IPS DF 4.7 (cell line): ENCODE data around the gene MRPS22.
"Not testable (repeated sequence)": the region's sequence is repeated elsewhere in the genome, so short reads cannot be mapped to it uniquely, and the experiment has no call there.

Experiments used
- DNase-seq: peaks from one replicate; pipeline ENCODE4 v3.0.0-alpha.2; 2013; ENCODE audit warnings: low spot score; ENCODE audit errors: extremely low read depth

Gene MRPS22

DNA sequence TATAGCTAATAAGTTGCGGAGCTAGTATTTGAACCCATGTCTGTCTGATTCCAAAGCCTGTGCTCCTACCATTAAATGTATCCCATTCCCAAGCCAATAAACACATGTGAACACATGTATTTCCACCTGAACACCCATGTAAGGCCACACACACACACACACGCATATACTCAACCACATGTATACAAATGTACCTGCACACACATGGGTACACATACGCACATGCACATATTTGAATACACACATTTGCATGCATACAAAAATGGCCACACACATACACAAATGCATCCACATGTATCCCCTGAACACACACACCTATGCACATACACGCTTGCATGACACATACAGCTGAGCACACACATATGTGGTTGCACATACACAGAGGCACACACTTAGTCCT is 5.4 kb upstream of the MRPS22 start:
- DNase-seq: no peak

DNA sequence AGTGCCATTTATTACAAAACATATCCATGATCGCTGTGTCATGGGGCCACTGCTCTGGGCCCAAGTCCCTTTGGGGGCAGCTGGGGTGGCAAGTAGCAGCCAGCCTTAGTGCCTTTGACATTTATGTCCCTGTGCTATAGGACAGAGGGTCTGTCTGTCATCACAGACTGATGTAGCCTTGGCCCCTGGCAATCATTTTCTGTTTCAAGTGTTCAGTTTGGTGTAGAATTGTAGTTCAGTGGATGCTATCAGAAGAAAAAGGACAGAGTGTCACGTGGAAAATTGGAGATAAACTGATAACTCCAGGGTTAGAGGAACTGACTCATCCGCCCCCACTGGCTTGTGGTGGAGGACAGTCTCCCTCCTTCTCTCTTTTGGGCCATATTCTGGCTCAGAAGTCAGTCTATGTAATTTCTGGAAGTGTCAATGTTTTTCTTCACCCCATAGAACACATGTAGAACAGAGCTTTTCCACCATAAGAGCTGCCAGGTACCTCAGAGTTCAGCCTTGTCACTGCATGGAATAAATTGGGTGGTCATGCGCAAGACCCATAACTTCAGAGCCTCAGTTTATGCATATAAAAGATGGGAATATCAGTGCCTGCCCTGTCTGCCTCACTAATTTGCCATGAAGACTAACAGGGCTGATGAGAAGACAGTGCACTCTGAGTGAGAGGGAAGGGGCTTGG is 4.5 kb upstream of the MRPS22 start:
- no peak for DNase-seq

DNA sequence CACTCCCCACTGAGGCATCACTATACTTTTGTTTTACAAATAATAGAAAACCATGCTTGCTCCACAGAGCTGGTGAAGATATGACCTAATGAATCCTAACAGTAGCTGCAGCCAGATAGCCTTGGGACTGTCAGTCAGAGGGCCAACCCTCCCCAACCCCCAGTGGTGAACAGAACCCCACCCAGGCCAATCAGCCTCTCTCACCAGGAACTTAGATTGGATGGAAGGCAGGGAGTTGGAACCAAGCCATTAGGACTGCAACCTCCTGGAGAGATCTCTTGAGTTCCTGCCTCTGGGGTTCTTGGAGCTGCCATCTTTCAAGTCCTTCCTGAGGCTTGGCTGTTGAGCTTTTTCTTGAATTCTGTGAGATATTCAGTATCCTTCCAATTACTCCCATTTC is 3.0 kb upstream of the MRPS22 start:
- no peak for DNase-seq

DNA sequence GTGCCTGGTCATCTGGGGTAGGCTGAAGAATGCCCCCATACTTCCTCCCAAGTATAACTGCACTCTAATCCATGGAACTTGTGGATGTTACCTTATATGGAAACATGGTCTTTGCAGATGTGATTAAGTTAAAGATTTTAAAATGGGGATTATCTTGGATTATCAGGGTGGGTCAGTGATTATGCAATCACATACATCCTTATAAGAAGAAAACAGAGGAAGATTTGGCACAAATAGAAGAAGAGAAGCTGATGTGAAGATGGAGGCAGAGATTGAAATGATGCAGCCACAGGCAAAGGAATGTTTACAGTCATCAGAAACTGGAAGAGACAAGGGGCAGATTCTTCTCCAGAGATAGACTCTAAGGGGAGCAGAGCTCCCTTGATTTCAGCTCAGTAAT is 1.8 kb upstream of the MRPS22 start:
- DNase-seq: no peak

DNA sequence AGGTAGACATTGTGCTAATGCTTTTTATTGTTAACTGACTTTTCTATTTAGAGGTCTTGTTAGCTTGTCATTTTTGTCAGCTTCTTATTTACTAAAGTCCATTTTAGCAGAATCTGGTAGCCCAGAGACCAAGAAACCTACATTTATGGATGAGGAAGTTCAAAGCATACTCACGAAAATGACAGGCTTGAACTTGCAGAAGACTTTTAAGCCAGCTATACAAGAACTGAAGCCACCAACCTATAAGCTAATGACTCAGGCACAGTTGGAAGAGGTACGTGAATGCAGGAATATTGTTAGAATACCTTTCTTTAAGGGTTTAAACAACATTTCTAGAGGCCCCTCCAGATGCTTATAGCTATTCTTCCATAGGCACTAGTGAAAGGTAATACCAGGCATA is 3.0 kb downstream of the MRPS22 start:
- DNase-seq: no peak

DNA sequence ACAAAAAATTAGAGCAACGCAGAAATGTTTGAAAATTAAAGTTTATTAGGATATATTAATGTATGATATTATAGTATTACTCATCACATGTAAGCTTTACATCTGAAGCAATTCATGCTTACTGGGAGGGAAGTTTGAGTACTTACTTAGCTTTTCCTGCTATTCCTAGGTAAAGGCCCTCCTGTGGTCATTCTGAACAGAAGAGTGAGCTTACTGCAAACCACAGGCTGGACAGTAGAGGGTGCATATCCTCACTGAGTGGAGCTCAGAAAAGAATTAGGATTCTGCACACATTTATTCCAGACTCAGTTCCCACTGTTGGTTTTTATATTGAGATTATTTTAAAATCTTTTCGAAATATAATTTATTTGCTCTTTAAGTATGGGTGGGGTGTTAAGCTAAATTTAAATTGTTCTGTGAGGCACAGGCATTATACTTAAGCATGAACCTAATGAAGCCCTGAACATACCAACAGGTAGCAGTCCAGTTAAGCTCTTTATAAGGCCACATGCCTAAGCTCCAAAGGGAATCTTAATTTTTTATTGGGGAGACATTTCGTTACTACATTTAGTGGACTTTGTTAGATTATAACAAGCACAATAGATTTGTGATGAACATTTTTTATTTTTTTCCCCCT is 10.2 kb downstream of the MRPS22 start:
- peak; percentile 22 for DNase-seq

DNA sequence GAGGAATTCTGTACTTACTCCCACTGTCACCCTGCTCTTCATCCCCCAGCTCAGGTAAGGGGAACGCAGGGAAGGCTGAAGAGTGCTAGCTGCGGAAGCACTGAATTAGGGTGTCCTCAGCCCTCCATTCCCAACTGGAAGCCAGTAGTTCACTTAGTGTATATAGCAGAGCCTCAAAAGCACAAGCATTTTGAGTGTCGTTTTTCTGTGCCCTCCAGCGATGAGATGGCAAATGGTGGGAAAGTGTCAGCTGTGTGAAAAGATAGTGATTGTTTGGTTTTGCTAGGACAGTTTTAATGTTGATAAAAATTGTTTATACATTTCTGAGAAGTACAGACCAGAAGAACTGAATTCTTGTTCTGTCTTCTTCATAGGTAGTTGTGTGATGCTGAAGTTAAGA is 10.8 kb downstream of the MRPS22 start:
- no peak for DNase-seq

DNA sequence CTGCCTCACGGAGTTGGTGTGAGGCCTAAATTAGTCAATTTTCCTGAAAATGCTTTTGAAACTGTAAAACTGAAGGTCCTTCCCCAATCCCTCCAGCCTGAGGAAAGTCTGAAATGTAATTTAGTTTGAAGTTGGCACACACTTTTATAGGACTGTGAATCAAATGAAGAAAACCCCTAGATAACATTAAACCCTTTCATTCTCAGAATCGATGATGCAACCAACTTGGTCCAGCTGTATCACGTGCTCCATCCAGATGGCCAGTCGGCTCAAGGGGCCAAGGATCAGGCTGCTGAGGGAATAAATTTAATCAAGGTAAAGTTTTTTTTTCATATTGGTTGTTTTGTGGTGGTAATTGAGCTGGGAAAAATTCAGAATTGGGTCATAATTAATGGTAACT is 11.7 kb downstream of the MRPS22 start:
- no peak for DNase-seq

DNA sequence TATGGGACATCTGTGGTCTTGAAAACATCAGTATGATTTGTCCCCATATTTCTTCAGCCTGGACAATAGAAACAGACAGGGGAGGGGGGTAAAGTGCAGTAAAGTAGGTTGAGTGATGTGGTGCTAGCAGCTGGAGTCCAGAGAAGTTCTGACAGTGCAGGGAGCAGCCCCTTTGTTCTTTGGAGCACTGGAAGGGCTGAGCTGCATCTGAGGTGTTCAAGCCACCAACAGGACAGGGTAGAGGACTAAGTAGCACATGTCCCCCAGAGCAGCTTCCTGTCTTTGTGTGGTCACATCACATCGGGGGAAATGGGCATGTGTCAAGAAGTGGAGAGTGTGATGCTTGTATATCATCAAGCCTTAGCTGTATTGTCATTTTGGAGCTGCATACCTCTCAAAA is 12.1 kb downstream of the MRPS22 start:
- DNase-seq: no peak

DNA sequence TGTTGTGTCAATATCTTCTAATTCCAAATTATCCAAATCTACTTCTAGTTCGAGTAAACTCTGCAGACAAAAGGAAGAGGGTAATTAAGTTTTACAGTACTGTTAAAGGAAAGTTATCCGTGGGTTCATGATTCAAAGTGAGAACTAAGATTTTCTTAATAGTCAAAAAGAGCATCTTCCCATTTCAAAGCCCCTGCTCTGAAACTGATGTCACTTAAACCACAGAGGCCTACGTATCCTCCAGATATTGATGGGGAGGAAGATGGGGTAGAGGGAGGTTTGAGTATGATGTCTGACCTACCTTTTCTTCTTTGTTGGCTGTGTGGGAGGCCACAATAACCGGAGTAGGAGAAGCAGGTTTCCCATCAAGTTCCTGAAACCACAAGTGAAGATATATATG is 14.1 kb downstream of the MRPS22 start:
- no peak for DNase-seq

DNA sequence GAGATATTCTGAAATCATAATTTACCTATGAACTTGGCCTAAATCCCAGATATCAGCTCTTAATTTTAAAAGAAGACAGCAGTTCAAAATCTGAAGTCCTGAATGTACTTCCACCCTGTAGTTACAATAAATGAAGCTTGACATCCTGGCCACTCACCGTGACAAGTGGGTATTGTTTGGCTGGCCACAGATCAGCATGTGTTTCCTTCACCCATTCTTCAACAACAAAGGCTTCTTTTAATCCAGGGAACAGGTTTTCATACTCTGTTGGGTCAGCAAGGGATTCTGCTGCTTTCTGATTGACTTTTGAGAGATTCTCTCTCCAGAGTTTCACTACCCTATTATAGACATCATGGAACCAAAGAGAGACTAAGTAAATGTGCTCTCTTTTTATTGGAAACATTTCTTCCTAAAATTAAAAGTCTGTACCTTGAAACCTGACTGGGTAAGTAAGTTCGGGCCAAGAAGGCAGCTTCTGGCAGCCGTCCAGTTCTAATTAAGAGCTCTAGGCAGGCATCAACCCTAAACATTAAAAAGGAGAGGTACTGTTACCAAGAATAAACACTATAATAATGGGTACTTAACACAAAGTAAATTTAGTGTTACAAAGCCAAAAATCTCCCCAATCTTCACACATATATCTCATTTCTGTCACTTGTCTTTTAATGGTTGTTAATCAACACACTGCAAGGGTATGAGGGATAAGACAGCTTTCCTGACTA is 15.2 kb downstream of the MRPS22 start:
- no peak for DNase-seq

DNA sequence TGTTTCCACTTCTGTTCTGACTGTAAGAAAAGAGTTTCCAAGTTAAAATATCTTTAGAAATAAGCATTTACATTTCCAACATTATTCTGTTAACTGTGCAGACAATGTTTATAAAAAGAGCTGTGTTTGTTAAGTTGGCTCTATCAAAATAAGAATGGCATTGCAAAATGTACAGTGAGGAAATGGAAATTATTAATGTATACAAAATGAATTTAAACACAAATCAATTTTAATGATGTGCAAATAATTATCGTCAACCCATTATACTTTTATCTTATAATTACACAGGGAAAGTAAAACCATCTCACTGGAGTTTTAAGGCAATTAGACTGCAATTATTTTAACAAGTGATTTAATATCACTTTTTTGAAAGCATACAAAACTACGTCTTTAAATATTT is 17.5 kb downstream of the MRPS22 start:
- no peak for DNase-seq

DNA sequence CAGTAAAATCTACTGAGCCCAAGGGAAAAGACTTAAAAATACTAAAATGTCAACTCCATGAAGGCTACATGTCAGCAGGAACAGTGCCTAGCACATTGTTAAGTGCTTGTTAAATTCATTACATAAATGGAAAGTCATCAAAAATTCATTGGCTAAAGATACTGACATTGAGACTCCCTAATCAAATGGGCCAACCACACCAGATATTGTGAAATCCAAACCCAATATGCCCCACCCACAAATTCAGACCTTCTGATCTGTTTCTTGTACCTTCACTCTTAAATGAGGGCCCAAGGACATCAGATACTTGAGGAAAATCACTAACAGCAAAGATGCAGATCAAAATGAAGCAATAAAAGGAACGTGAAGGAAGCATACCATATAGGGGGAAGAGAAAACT is 20.7 kb downstream of the MRPS22 start:
- DNase-seq: no peak

DNA sequence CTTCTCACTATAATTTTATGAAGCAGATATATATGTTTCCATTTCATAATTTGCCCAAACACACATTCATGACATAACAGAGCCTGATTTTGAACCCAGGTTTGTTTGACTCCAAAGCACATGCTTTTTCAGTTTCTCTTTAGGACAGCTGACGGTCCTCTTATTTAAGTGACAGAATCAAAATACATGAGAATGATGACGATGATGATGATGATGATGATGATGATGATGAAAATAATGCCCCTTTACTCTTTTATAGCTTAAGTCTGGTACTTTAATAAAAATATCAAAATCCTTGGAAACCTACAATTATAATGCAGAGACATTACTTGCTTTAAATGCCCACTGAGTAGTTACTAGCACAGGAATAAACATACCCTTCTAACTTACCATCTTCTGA is 30.3 kb downstream of the MRPS22 start:
- DNase-seq: no peak

DNA sequence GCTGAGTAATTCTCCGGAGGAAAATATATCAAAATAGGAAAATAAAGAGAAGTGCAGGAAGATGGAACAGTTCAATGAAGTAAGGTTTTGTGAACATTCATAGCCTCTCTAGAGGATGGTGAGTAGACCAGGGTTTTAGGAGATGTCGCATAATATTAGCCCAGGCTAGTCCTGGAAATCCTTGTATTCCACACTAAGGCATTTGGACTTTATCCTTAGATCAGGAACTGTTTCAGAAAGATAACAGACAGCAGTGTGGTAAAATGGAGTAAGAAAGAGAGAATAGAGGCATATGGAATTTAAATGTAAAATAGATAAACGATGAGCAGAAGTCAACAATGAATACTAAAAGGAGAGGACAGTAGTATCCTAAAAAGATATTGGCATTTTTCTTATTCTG is 33.6 kb downstream of the MRPS22 start:
- no peak for DNase-seq

DNA sequence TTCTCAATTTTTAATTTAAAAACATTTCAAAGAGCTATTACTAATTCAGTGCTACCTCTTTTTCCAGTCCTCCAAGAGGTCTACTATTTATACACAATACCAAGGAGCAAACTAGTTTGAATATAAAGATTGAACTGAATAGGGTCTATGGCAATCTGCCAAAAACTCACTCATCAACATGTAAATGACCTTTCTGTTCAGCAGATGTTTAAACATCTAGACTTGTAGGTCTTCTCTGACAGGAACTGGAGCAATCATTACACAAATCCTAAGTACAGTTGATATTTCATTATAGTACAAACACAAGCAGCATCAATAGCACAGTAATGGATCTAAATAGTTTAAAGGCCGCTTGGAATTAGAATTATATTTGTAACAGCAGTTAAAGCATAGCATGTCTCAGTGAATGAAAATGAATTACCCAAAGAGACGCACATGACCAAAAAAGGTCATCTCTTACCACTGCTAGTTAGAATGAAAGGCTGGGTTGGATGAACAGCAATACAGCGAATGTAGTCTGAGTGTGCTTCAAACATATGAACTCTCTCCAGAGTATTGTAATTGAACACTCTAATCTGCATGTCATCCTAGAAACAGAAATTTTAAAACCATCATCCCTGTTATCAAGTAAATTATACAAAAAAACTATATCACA is 34.9 kb downstream of the MRPS22 start:
- DNase-seq: no peak

DNA sequence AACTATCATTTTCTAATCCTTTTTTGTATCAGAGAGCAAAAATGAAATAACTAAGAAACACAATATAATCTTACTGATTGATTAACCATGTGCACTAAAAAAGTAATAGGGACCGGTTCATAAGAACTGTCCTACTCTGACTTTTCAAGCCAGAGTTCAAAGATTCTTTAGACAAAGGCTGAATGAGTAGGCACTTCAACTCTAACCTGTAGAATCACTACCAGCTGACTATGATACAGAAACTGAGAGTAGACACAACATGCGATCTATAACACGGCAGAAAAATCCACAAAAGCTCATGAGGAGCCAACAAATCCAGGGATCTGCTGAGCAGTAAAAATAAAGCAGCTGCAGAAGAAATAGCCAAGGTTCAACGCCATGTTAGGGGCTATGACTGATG is 36.8 kb downstream of the MRPS22 start:
- DNase-seq: no peak

DNA sequence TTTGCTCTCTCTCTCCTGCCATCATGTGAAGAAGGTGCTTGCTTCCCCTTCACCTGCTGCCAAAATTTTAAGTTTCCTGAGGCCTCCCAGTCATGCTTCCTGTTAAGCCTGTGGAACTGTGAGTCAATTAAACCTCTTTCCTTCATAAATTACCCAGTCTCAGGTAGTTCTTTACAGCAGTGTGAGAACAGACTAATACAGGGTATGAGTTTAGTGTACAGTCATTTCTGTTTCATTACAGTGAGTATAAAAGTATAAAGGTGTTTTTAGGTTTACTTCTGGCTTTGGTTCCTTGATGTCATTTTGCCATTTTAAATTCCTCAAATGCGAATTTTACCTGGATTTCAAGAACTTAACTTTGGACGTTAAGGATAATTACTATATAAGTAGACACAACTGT is 38.5 kb downstream of the MRPS22 start:
- DNase-seq: not testable (repeated sequence)

DNA sequence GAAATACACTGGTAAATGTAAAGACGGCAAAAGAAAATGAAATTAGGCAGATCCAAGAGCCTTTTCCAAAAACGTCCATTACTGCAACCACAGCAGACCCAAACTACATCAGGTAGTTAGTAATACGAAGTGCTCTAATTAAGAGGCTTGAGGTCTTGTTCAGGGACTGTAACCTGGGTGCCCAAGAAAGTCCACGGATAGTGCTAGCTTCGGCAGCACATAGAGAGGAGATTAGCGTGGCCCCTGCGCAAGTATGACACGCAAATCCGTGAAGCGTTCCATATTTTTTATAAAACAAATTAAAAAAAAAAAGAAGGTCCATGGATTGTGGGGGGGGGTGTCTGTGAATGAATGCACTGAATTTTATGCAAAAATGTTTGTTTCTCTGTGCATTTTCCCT is 44.3 kb downstream of the MRPS22 start:
- DNase-seq: no peak

DNA sequence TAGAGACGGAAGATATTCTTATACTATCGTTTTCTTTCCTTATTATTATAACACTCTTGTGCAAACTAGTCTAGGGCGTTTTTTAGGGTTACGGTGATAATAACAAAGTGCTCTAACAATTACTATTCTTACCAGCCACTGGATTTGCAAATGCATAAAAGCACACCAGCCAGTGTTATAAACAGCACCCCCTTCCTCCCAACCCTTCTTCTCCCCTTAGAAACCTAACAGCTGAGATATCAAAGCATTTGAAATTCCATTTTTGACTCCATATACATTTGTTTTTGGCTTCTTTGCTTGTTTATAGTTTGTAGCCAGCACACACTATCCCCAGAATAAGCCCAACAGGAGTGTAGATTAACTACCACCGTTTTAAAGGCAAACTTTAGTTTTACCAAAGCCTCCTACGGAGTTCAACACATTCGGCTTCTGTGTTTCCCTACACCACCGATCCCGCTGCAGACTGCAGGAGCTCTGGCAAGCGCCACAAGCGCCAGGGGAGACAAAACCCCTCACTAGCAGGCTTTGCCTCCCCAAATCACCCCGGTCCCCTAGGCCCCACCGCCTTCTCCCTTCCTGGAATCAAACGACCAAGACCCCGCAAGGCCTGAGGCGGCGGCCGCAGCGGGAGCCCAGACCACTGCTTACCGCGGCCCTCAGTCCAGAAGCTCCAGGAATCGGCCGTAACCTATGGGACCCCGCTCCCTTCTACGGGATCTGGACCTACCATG is 45.2 kb downstream of the MRPS22 start:
- no peak for DNase-seq

DNA sequence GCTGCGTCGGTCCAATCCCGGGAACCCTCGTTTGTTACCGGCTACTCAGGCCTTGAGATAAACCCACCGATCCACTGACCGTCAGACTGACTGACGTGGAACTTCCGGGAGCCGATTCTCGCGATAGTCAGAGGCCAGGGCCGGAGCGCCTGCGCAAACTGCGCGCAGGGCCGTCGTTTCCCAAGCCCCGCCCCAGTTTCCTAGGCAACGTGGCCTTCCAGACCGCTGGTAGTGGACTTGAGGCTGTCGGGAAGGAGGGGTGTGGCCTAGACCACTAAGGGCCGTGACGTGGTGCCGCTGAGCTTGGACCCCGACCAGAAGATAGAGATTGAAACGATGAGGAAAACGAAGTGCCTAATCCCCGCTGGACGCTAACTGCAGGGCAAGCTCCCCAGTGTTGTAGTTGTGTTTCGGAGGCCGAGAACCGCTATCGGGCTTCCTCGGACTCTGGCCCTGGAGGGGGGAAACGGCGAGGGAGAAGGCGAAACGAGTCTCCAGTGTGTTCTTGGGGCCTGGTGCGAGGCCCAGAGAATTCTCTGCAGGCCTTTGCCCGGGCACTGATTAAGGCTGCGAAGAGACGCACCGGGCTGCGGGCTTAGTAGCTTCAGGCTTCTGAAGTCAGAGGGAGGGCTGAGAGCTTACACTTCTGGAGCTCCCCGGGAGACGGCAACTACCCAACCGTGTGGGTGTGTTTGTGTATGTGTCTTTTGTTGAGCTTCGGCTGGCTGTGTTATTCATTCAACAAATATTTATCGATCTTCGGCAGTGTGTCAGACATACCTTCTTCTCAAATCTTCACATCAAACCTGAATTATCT is 45.9 kb downstream of the MRPS22 start, which contains the start of gene COPB2:
TSS of gene COPB2 (minus strand) at position 96 of the 817 bp plus-strand sequence. CDS start 97 bp downstream, outside the sequence.
- DNase-seq: peak; percentile 93
